HG03354 (cell line): ENCODE measurements around the gene NEU4.

ENCODE experiments used
- ATAC-seq: cut with Tn5 transposase; IDR thresholded peaks from one replicate; pipeline ENCODE4 v1.9.1; 2021; ENCODE audit warnings: mild to moderate bottlenecking; ENCODE audit not compliant: unreplicated experiment, poor library complexity, severe bottlenecking

NEU4 gene

GRCh38 chr2:241848761-241849615 lies 40.0 kb downstream of the NEU4 start:
- no peak for ATAC-seq

DNA sequence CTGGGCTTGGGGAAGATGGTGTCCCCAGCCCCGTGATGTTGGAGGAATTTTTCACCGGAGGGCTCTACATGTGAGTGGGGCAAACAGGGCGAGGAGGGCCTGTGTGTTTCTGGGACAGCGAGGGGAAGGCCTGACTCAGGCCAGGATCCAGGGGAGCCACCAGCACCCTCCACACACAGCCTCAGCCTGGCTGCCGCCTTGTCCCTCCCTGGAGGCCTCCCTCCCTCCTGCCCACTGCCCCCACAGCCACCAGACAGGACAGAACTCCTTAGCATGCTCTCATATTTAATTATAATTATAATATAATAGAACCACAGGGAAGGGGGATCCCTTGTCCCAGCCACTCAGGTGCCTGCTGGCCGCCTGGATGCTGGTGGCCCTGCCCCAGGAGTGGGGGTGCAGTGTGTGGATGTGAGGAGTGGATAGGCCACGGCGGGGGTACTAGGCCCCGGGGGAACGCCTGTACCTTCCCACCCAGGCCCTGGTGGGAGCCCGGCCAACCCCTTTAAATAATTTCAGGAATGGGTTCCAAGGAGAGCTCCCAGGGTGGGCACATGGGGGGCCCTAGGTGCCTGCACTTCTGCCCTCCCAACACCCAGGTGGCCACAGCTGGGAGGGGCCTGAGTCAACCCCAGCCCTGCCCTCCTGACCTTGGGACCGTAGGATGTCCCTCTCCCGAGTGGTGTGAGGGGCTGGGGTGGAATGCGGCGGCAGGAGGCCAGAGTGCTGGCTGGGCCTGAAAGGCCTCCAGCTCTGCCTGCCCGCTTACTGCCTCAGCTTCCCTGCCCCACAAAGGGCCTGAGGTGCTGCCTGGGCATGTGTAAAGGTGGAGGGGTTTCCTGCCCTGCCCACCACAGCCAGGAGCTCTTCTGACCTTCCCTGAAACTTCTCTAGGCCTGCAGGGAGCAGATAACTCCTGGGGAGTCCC lies 40.9 kb downstream of the NEU4 start:
- ATAC-seq: no peak

DNA sequence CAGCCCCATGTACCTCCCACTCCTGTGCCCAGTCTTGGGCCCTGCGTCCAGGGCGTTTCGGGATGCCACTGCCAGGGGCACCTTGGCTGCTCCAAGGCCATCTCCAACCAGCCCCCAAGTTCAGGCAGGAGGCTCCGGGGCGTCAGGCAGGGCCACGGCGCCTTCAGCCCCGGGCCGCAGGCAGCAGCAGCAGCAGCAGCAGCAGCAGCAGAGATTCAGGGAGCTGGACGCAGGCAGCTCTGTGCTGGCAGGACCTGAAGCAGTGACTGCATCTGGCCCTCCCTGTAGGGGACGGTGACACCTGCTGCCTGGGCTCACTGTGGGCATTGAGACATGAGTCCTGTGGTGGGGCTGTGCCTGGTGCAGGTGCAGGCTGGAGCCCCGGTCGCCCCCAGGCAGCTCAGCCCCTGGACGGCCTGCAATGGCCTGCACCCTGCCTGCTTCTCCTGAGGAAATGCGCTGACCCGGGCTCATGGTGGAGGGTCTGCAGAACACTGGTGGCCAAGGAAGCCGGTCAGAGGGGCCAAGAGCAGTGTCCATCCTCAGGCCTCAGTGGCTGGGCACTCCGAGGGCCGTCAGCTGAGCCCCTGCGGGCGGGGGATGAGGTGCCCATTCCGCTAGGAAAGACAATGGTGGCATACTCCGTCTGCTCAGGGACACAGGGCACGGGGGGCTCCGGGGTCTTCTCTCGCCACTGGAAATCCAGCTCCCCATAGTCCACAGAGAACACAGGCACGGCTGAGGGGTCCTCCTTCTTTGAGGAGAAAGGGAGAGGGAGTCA lies 41.7 kb downstream of the NEU4 start:
- no peak for ATAC-seq

DNA sequence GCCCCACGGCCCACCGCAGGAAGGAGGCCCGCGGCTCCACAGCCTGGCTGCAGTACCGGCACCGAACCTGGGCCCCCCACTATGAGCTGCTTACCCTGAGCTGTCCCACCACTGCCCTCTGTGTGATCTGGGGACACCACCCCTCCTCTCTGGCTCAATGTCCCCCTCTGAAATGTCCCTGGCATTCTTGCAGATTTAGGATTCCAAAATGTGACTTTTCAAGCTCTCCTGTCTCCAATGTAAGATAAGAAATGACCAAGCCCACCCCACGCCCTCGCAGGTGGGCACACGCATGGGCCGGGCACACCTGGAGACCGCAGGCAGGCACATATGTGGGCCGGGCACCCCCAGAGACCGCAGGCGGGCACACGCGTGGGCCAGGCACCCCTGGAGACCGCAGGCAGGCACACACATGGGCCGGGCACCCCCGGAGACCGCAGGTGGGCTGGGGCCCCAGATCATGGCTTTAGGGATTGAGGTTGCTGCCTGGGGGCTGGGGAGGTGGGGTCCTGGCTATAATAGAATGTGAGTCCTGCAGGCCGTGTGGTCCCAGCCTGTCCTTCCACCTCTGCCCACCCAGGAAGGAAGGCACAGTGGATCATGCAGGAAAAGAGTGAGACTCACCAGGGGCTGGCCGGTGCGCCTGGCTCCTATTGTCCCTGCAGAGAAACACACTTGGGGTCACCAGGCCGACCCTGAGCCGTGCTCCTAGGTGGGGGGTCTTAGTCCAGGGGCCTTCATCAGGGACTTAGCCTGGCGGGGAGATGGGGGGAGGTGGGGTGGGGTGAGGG lies 42.5 kb downstream of the NEU4 start:
- no peak for ATAC-seq

GRCh38 chr2:241852116-241852980 lies 43.4 kb downstream of the NEU4 start:
- ATAC-seq: no peak

GRCh38 chr2:241852981-241853631 lies 44.1 kb downstream of the NEU4 start:
- no peak for ATAC-seq

DNA sequence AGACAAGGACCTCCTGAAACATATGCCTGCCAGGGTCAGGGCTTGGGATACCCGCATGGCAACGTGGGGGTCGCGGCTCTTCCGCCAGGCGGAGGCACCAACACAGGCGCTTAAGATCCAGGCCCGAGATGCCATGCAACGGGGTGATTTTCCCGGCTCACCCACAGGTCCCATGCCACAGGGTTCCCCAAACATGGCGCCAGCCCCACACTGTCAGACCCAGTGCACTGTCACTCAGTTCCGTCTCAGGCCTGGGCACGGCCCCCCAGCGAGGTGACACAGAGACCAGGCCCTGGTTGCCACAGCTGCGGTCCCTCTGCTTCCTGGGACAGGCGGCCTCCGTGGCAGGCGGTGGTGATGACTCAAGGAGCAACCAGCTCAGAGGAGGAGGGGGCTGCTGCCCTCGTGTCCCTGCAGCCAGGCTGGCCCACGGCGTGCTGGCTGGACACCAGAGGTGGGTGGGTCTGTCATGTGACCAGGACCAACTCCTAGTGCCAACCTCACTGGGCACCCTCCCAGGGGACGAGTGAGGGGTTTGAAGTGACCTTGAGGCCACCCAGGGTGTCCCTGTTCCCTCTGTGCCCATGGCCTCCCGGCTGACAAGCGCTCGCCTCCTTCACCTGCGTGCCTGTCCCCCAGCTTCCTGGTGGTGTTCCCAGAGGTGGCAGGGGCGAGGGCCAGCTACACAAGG lies 44.8 kb downstream of the NEU4 start:
- ATAC-seq: no peak

DNA sequence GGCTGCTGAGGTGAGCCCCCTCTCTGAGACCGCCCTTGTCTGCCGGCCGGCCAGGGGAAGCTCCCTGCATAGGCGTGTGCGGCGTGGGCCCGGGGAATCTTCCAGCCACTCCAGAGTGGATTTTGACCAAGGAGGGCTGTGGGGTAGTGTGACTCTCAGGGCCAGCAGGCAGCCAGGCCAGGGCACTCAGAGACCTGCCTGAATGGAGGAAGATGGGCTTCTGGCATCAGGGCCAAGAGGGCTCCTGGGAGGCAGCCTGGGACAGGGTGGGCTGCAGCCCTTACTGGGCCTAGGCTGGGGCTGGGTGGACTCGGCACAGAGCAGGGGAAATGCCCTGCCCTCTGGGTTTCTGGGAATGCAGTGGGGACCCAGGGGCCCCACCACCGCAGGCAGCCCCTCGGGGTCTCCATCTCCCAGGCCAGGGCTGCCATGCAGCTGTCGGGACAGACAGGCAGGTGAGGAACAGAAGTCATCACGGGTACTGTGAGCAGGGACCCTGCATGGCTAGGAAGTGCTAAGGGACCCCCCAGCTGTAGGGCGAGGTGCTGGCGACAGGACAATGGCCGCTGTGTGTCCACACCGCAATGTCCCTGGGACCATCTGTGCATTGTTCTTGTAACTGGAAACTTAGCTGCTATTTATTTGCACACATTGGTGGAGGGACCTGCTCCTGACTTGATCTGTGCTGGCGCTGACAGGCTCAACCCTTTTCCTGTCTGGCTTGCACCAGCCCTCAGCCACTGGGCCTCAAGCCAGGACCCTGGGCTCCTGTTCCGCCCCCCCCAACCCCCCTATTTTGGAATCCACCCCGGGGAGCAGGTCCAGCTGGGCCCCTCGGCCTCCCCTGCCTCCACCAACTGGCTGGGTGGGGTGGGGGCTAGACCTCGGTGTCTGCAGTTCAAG lies 45.6 kb downstream of the NEU4 start:
- ATAC-seq: no peak

DNA sequence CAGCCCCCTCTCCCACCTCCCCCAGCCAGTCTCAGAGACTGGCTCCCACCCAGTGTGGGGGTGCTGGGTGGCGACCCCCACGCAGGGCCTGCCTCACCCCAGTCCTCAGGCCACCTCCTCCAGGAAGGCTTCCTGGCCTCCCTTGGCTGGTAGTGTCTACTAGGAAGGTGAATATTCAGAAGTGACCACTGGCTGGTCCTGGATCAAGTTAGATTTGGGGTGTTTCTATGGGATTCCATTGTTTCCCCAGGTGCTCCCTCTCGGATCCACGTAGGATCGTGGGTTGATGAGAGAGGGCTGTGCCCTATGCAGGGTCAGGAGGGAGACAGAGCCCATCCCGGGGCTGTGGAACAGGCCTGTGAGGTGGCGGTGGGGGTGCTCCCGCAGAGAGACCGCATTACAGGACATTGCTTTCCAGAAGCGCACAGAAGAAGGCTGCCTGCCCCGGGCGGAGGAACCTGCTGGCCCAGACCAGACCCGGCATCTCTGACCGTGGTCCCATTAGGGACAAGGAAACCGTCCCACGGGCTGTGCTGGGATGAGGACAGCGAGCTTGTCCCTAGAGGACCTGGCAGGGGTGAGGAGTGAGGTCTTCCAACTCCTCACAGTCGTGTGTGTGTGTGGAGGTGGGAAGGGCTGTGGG lies 46.4 kb downstream of the NEU4 start:
- no peak for ATAC-seq

DNA sequence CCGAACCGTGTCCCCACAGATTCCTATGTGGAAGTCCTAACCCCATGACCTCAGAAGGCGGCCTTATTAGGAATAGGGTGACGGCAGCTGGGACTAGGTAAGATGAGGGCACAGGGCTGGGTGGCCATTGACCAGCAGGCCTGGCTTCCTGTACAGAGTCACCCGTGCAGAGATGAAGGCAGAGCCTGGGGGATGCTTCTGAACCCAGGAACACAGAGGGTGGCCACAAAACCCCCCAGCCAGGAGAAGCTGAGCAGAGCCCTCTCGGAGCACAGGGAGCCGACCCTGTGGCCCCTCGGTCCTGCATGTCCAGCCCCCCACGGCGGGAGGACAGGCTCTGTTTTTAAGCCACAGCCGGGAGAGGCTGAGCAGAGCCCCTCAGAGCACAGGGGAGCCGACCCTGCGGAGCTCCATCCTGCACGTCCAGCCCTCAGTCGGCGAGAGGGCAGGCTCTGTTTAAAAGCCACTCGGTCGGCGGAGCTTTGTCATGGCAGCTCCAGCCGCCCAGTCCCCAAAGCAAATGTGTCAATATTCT lies 47.0 kb downstream of the NEU4 start:
- no peak for ATAC-seq

GRCh38 chr2:241857041-241857541 lies 48.1 kb downstream of the NEU4 start:
- no peak for ATAC-seq

- ATAC-seq: no peak
These were observed 48.7 kb downstream of the NEU4 start for GRCh38 chr2:241857572-241858121.

DNA sequence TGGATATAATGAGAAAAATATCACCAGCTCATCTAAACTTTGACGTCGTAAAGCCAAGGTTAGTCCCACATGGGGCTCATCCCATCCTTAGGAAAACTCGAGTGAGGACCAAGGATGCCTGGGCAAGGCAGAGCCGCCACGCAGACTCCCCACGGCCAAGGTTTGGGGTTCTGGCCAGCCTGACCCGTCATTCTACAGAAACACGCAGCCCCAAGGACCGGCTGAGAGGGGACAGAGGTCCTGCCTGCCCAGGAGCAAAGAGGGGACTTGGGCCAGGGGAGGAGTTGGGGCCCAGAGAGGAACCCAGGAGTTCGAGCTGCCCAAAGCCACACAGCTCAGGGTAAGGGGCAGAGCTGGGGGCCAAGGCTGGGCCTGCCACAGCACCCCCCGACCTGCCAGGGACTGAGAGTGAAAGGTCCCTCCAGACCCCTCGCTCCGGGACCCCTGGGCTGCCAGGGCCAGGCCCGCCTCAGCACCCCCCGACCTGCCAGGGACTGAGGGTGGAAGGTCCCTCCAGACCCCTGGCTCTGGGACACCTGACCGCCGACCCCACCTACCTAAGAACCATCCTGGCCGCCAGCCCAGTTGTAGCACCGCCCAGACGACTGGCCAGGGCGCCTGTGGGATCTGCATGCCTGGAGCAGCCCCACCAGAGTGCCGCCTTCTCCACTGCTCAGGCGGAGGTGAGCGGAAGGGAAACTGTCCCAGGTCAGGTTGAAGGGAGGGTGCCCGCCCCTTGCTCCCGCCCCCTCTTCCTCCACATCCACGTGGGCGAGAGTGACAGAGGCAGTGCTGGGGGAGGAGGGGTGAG lies 49.4 kb downstream of the NEU4 start, which contains the start of gene PDCD1:
Gene PDCD1 (minus strand): TSS at position 689 of the 811 bp plus-strand sequence. CDS start 56 bp downstream, at position 633.
- peak; percentile 37 for ATAC-seq

GRCh38 chr2:241859017-241859435 lies 50.0 kb downstream of the NEU4 start:
- ATAC-seq: peak; percentile 15
